Activated CD8-positive, alpha-beta memory T cell treated with anti-CD3 and anti-CD28 coated beads for 4 hours (primary cell): Measurements from ENCODE around the gene SENP6.
"Not testable (repeated sequence)": the region's sequence is repeated elsewhere in the genome, so short reads cannot be mapped to it uniquely, and the experiment has no call there.

Experiments used
- DNase-seq, 2 donors: peaks; one replicate each; pipeline ENCODE4 v3.0.0-alpha.2; 2020; ENCODE audit warnings: low read depth in 2 of 2

SENP6 gene

GRCh38 chr6:75656479-75656878, 54.8 kb downstream of the SENP6 start:
- DNase-seq, result no peak

DNA sequence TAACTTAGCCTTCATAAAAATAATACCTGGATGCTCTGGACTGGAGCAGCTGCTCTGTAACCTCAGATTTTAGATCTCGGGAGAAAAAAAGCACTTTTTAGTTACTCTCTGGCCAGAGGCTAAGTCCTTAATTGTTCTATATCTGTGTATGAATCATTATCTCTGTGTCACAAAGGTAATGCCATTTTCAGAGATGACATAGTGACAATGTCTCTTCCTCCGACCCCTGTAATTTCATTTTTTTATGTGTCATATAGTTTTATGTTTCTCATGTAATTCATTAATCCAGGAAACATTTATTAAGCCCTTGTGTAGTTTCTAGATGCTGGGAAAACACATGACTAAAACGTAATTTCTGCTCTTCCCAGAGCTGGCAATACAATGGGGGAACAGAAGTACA, 55.6 kb downstream of the SENP6 start:
- DNase-seq, result no peak

- DNase-seq, result no peak
Measured at GRCh38 chr6:75666592-75666991, 64.9 kb downstream of the SENP6 start.

GRCh38 chr6:75673884-75674283, 72.2 kb downstream of the SENP6 start:
- DNase-seq, result no peak

GRCh38 chr6:75676377-75676776, 74.7 kb downstream of the SENP6 start:
- no peak for DNase-seq

DNA sequence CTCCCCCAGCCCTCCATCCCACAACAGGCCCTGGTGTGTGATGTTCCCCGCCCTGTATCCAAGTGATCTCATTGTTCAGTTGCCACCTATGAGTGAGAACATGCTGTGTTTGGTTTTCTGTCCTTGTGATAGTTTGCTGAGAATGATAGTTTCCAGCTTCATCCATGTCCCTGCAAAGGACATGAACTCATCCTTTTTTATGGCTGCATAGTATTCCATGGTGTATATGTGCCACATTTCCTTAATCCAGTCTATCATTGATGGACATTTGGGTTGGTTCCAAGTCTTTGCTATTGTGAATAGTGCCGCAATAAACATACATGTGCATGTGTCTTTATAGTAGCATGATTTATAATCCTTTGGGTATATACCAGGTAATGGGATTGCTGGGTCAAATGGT, 80.9 kb downstream of the SENP6 start:
- not testable (repeated sequence) for DNase-seq

DNA sequence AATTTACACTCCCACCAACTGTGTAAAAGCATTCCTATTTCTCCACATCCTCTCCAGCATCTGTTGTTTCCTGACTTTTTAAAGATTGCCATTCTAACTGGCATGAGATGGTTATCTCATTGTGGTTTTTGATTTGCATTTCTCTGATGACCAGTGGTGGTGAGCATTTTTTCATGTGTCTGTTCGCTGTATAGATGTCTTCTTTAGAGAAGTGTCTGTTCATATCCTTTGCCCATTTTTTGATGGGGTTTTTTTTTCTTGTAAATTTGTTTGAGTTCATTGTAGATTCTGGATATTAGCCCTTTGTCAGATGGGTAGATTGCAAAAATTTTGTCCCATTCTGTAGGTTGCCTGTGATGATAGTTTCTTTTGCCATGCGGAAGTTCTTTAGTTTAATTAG, 81.3 kb downstream of the SENP6 start:
- DNase-seq, result not testable (repeated sequence)

GRCh38 chr6:75687535-75687934, 85.9 kb downstream of the SENP6 start:
- DNase-seq, result not testable (repeated sequence)

DNA sequence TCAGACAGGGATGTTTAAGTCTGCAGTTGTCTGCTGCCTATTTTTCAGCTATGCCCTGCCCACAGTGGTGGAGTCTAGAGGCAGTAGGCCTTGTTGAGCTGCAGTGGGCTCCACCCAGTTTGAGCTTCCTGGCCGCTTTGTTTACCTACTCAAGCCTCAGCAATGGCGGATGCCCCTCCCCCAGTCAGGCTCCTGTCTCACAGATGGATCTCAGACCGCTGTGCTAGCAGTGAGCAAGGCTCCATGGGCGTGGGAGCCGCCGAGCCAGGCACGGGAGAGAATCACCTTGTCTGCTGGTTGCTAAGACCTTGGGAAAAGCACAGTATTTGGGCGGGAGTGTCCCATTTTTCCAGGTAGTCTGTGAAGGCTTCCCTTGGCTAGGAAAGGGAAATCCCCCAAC, 86.3 kb downstream of the SENP6 start:
- DNase-seq, result not testable (repeated sequence)

GRCh38 chr6:75689576-75689975, 87.9 kb downstream of the SENP6 start:
- DNase-seq, result no peak

DNA sequence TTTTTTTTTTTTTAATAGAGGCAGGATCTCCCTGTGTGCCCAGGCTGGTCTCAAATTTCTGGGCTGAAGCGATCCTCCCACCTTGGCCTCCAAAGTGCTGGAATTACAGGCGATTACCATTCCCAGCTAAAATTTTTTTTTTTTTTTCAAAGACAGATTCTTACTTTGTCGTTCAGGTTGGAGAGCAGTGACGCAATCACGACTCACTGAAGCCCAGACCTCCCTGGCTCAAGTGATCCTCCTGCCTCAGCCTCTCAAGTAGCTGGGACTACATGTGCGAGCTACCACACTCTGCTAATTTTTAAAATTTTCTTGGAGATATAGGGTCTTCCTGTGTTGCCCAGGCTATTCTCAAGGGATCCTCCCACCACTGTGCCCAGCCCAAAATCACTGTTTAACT, 89.3 kb downstream of the SENP6 start:
- DNase-seq, result no peak

DNA sequence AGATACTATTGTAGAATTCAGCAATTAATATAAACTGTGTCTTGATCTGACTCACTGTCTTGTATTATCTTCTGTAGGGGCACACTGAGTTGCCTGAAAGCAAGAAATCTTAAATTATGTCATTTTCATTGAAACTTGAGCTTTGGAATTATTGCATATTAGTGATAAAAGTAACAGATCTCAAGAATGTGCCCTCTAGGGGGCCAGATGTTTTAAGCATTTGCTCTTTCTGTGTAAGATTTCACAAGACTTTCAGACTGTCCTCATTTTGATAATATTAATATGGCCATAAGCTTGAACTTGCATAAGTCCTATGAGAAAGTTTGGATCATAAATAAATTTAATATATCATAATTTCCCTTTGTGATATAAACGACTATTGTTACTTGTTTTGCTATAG, 91.9 kb downstream of the SENP6 start:
- DNase-seq, result no peak

GRCh38 chr6:75694406-75694805, 92.7 kb downstream of the SENP6 start:
- no peak for DNase-seq

GRCh38 chr6:75708334-75708733, 106.7 kb downstream of the SENP6 start:
- not testable (repeated sequence) for DNase-seq

DNA sequence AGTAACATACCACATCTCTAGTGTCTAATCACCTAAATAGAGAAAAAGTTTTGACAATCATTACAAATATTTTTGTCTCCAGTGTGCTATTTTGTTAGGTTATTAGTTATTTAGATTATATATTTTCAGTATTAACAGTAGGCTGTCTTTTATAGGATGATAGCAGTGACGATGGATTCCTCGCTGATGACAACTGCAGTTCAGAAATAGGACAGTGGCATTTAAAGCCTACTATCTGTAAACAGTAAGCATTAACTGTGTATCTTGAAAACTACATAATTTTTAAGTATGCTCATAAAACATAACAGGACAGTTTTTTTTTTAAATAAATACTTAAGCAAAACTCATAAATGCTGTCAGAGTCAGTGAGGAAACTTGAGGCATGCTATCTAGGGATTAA, 109.5 kb downstream of the SENP6 start:
- DNase-seq, result no peak

DNA sequence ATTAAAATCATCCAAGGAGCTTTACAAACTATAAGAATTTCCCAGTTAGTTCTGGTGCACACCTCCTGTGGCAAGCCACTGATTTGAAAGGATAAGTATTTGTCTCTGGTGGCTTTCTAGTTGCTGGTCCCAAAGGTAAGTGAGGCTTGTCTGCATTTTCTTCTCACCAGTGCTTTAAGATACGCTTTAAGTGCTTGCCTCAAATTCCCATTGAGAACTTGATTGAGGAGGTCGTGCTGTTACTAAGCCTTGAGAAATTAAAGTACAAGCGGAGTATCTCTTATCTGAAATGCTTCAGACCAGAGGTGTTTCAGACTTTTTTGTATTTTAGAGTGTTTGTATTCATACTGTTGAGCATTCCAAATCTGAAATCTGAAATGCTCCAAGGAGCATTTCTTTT, 117.5 kb downstream of the SENP6 start:
- no peak for DNase-seq

- DNase-seq, result no peak
Measured at GRCh38 chr6:75723382-75723781, 121.7 kb downstream of the SENP6 start.

GRCh38 chr6:75727206-75727605, 125.5 kb downstream of the SENP6 start:
- no peak for DNase-seq

DNA sequence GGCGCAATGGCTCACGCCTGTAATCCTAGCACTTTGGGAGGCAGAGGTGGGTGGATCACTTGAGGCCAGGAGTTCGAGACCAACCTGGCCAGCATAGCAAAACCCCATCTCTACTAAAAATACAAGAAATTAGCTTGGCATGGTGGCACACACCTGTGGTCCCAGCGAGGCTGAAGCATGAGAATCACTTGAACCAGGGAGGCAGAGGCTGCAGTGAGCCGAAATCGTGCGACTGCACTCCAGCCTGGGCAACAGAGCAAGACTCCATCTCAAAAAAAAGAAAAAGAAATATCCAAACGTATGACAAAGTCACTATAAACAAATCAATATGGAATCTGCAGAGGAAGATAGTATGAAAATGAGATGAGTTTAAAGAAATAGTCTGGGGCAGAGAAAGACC, 129.3 kb downstream of the SENP6 start:
- DNase-seq, result not testable (repeated sequence)

DNA sequence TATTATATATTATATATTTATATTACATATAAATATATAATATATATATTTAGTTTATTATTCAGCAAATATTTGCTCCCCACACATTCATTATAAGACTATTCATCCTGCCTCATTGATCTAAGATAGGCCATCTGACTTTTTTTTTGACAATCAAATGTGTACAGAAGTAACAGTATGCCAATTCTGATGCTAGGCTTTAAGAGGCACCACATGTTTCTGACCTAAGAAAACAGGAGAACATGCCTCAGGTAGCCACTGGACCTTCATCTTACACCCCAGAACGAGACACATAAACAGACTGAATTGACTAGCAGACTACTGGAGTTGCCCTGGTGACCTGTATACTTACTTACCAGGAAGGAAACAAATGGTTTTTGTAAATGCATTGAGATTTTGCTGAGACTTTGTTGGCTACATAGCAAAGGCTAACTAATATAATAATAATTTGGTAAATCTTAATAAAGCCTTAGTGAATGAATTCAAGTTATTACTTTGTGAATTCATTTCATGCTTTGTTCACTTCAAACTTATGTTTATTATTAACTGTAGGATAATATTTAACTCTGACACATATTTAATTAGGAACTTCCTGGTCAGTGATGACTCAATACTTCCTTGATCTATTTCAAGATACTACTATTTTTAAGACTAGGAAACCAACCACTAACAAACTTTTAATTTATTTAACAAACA, 134.0 kb downstream of the SENP6 start:
- DNase-seq, result no peak

GRCh38 chr6:75743971-75744370, 142.3 kb downstream of the SENP6 start:
- DNase-seq, result no peak

GRCh38 chr6:75745404-75745803, 143.7 kb downstream of the SENP6 start:
- no peak for DNase-seq

DNA sequence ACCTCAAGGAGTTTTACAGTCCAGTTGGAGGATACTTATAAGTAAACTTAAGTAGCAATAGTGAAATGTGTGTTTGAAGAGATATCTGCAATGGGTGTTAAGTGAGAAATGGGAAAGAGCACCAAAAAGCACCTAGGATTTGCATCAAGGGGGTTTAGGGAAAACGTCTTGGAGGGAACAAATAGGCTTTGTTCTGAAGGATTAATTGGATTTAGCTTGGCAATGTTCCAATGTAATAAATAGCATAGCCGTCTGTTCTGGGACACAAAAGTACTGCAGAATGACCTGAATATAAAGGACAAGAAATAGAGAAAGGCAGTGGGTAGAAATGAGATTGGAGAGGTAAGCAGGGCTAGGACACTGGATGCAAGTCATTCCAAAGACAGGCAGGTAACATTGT, 144.5 kb downstream of the SENP6 start:
- DNase-seq, result no peak
